ENCODE measurements around the gene TRIM9.
A peak's percentile ranks its signal among the peaks of the same experiment; 100 is the strongest.
"Not testable (repeated sequence)": the region's sequence is repeated elsewhere in the genome, so short reads cannot be mapped to it uniquely, and the experiment has no call there.

Gene TRIM9

GRCh38 chr14:50961605-50962221, 133.2 kb downstream of the TRIM9 start:
- no peak for DNase-seq

DNA sequence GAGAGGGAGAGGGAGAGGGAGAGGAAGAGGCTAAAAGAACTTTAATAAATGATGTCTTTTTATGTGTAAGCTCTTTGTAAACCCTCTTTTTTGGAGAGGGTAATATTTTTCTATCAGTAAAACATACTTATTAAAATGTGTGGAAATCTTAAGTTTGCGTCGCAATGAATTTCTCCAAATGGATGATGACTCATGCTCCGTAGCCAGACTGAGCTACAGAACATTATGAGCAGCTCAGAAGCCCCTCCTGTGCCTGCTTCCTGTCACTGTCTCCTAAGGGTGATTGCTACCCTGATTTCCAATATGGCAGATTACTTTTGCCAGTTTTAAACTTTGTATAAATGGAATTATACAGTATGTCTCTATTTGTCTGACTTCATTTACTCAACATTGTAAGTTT, 137.6 kb downstream of the TRIM9 start:
- no peak for DNase-seq

GRCh38 chr14:50956421-50956820, 138.5 kb downstream of the TRIM9 start:
- not testable (repeated sequence) for DNase-seq

- DNase-seq, result peak; percentile 11
These were observed 139.4 kb downstream of the TRIM9 start for GRCh38 chr14:50955373-50956043.

DNA sequence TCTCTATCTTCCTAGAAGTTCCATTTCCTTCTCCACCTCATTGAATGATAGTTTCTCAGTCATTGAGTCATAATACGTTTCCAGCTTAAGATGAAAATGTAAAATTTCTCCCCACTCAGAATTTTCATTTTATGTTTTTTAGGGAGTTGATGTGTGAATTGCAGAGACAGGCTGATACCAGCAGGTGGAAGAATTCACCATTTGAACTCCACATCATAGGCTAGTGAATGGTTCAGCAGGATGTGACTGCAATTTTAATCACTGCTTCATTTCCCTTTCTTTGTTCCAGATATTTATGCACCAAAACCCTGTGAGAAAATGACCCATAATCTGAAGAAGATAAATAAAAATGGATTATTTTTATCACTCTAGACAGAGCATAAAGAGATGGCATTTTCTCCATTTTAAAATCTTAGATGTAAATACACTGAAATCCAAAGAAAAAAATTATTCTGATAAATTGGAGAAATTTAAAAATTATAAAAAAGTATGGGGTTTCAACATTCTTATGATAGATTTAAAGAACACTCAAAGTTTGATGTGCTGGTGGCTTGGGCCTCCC, 140.0 kb downstream of the TRIM9 start:
- peak; percentile 60 for DNase-seq

DNA sequence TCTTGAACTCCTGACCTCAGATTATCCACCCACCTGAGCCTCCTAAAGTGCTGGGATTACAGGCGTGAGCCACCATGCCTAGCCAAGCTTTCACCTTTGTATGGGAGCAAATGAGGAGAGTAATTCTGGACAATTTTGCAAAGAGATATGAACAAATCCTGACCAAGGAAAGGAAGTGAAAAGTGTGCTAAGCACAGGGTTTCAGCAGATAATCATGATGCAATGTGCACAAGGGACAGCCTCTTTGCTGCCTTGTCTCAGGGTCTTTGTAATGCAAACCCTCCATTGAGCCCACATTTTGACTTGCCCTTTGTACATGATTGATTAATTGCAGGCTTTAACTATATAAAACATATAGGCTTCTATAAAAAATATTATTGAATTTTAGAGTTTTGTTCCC, 141.4 kb downstream of the TRIM9 start:
- DNase-seq, result no peak

DNA sequence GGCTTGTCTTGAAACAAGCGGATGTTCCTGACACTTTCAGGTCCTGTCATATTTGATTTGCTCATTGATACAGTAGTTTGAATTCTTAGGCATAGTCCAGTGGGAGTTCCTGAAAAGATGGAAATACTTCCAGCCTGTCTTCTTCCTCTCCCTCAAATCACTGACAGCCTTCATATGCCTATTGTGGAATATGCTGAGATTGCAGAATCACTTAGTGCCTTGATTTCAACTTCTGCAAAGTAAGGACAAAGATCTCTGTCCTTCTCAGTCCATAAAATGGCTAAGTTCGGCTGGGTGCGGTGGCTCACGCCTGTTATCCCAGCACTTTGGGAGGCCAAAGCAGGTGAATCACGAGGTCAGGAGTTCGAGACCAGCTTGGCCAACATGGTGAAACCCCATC, 143.9 kb downstream of the TRIM9 start:
- no peak for DNase-seq

DNA sequence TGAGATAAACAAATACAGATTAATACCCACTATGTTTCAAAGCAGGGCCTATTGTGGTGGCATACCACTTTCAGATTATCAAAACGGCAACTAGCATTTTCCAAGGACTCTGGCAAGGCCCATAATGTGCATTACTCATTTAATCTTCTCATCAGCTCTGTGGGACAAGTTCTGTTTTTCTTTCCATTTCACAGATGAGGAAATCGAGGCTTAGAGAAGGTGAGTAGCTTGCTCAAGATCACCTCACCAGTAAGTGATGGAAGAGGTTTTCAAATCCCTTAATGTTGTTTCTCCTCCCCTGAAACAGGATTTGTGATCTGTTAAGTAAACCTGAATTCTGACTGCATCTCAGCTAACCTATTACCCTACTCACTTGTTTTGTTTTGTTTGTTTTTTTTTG, 146.7 kb downstream of the TRIM9 start:
- DNase-seq, result no peak

- DNase-seq, result no peak
These were observed 147.5 kb downstream of the TRIM9 start for GRCh38 chr14:50947446-50947845.

DNA sequence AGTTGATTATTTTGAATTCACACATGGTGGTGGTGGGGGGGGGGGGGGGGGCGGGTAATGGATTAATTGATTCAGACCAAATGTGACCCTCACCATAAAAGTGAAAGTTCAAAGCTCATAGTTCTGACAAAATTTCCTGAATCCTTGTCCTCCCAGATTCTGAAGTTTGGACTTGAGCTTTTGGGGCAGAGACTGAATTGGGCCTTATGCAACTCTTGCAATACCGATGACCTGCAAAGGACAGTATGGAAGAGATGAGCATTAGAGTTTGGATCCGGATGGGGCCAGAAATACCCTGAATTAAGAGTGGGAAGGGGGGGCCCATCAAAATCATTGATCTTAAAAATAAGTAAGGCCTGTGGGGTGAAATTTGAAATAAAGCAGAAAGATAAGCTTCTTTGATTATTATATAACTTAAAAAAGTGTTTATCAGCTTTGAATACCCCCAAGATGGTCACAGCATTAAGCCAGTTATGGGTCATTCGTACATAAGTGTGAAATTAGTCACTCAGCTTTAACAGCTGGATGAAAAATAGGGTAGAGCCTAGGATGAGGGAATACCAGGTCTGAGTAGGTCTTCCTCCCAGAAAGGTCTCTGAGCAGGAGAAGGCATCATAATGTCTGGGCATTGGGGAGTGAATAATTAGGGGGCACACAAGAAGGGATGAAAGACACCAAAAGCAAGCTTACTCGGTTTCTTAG, 148.5 kb downstream of the TRIM9 start:
- no peak for DNase-seq

DNA sequence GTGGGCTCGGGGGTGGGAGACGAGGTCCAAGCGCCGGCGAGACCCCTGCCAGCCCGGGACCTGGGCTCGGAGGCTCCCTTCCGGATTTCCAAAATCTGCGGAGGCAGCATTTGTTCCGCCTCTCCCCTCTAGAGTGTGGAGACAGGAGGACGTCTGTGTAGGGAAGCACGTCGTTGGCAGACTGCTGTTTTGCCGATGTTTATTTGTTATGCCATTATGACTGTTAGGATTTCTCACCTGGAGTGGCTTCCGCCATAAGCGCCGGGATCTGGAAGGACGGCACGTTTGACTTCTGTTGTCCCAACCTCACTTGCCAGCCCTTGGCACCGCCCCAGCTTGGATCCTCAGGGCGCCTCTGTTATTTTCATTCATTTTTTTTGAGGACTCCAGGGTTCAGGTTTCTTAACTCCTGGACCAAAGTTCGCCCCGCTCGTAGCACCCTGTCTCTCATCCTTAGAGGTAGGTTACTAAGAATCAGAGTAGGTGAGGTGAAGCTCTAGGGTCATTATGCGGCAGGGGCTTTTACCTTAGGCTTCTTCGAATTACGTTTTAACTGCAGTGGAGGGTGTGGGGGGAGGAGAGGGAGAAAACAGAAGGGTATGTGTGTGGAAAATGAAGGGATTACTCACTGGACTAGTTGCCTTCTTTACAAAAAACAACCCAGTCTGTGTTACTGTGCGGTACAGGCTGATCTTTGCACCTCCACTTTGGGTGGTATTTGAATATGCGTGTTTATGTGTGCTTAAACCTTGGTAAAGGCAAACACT, 150.1 kb downstream of the TRIM9 start:
- DNase-seq, result peak; percentile 35

DNA sequence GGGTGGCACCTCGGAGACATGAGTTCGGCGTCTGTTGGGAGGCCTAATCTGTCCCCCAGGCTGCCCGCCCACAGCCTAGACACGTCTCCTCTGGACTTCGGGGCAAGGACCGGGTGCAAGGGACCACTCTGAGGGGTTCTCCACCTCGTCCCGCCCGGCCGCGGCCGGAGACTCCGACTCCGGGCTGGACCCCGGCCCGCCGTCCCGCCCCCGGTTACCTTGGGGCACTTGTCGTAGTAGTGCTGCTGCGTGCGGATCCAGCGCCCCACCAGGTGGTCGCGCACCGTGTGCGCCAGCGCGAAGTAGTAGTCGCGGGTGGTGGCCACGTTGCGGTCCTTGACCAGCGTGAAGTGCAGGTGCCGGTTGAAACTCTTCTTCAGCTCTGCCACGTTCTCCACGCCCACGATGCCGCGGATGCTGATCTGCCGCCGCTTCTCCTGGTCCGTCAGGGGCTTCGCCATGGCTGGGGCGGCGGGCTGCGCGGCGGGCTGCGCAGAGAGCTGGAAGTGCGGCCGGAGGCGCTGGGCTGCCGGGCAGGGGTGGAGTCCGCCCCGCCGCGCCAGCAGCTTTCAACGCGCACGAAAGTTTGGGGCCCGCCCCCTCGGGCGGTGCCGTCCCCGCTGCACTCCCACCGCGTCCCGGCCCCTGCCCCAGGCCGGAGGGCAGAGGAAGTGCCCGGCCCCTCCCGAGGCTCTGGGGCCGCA, 150.8 kb downstream of the TRIM9 start, which contains the start of gene PYGL:
Gene PYGL, minus strand, starts transcription at position 541 of the 704 bp plus-strand sequence. Its CDS starts 80 bp downstream, at position 461.
- DNase-seq, result no peak

GRCh38 chr14:50943261-50943942, 151.5 kb downstream of the TRIM9 start:
- DNase-seq, result no peak

- not testable (repeated sequence) for DNase-seq
These were observed 153.3 kb downstream of the TRIM9 start for GRCh38 chr14:50941638-50942037.

DNA sequence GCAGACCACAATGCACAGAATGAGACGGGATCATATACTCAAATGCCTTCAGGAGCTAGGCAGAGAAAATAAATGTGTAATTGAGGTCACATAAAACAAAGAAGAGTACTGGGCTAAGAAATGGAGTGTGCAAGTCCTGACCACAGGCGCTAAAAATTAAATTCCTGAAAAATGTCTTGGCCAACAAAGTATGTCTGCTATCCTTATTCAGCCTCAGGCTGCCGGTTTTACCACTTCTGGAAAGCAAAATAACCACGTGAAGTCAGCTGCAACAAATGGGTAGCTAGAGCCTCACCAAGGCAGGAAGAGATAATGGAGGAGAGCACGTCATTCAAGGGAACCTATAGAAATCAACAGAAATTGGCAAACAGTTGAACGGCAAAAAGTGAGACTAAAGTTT, 153.8 kb downstream of the TRIM9 start:
- DNase-seq, result no peak

DNA sequence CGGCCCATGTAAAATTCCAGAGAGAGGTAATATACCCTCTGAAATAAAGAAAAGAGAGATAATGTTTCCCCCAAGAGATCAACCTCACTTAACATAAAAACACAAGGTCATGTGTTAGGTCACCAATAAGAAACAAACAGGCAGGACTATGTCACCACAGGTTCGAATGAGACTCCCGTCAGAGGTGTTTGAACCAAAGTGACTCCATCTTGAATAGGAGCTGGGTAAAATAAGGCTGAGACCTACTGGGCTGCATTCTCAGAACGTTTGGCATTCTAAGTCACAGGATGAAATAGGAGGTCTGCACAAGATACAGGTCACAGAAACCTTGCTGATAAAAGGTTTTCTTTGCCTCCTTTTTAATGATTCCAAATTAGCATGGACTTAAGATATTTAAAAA, 157.1 kb downstream of the TRIM9 start:
- DNase-seq, result no peak

- no peak for DNase-seq
These were observed 157.6 kb downstream of the TRIM9 start for GRCh38 chr14:50937325-50937724.

GRCh38 chr14:50936882-50937281, 158.0 kb downstream of the TRIM9 start:
- no peak for DNase-seq

- DNase-seq, result no peak
These were observed 158.9 kb downstream of the TRIM9 start for GRCh38 chr14:50936016-50936340.

DNA sequence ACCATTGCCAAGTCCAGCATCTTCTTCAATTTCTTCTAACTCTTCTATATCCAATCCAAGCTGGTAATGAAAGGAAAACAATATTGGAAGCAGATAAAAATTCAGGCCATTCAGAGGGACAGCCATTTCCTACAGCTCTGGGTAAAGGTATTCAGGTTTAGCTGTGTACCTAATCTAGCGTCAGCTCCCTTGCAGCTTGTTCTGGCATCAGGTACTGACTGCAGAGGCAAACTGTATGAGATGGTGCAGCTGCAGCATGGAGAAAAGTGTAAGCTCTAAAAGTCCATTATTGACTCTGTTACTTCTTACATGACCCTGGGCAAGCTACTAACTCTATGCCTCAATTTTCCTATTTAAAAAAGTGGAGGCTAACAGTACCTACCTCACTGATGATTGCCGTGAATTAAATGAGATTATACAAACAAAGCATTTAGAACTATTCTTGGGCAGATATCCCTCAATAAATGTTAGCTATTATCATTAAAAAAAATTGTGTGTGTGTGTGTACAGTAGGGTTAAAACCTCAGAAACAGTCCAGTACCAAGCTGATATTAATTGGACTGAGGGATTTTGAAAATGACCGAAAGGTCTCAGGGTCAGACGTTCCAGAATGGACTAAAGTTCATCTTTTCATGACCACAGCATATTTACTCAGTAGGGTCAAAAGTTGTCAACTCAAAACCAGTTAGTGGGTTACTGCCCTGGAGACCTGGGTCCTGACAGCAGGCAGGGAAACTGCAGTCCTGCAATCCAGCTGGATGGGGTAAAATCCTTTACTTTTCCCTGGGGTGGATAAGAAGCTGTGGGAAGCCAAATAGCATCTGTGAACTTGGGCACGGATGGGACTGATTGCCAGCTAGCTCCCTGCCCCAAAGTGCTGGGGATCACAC, 159.5 kb downstream of the TRIM9 start:
- no peak for DNase-seq
